Upper lobe of left lung (tissue), 4 donors: ENCODE measurements around the gene SEMA4D.

ENCODE experiments used
- CTCF ChIP-seq, 6 experiments: fragments of 450-650 bp in 4 of 6; fragments of 200-600 bp in 2 of 6; sonication (generic) in 2 of 6; IDR thresholded peaks; one replicate each; pipeline ENCODE4 v1.5.1; 2016 to 2019; ENCODE audit warnings: antibody characterized with exemption in 6 of 6
- EP300 ChIP-seq, 4 donors: sonication (generic); formaldehyde crosslinking; IDR thresholded peaks; one replicate each; pipeline ENCODE4 v1.5.1; 2017; ENCODE audit warnings: antibody characterized with exemption in 4 of 4, control low read depth in 2 of 4
- POLR2A ChIP-seq, 4 donors: fragments of 450-650 bp; IDR thresholded peaks; one replicate each; pipeline ENCODE4 v1.5.1; 2016 to 2017; ENCODE audit warnings: antibody characterized with exemption in 4 of 4, mild to moderate bottlenecking in 2 of 4
- POLR2AphosphoS5 ChIP-seq, 2 donors: sonication (generic); formaldehyde crosslinking; IDR thresholded peaks; one replicate each; pipeline ENCODE4 v1.5.1; 2017; ENCODE audit warnings: antibody characterized with exemption in 2 of 2

DNA sequence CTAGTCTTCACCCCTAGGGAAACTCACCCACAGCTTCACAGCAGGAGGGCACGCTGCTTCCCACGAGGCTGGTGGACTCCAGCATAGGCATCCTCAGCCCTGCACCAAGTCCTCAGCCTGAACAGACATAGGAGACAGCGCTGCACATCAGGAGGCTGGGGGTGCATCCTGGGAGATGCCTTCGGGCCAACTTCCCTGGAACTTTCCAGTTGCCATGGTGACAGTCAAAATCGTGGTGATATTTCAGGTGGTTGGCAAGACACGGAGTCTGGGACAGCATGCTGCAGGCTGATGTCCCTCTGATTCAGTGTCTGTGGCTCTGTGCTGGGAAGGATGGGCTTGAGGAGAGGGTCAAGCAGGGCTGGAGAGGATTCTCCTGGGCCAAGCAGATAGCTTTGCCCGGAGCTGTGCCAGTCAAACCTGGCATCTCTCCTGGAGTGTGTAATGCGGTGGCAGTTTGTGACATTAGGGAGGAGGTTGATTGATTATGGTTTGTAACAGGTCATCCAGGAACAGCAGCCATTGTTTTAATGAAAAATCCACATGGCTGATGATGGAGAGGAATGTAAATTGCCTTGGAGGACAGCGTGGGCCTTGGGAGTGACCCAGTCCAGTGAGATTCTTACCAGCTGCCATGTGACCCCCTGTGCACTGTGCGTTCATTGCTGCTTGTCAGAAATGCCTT, 35.6 kb upstream of the SEMA4D start:
- TF ChIP-seq CTCF (IDR thresholded peaks at IDR 0.05) (no peak), POLR2AphosphoS5 (IDR thresholded peaks at IDR 0.05) (no peak), POLR2A (IDR thresholded peaks at IDR 0.05) (no peak), EP300 (IDR thresholded peaks at IDR 0.05) (no peak)
